HepG2 (cell line): Measurements from ENCODE around the gene IL2RG. TPM values are rescaled to one million over a fixed set of nuclear protein-coding genes. Genes with fewer than 3 reads are reported as not detected.

ENCODE experiments used
- AHR ChIP-seq: IDR thresholded peaks from 2 replicates; pipeline ENCODE4 v1.6.1; 2018; ENCODE audit warnings: missing genetic modification reagents, missing compliant biosample characterization
- ARNT2 ChIP-seq: sonication (generic); formaldehyde crosslinking; IDR thresholded peaks from 2 replicates; pipeline ENCODE4 v1.8.0; 2022; ENCODE audit warnings: mild to moderate bottlenecking, low read depth, missing genetic modification reagents, moderate library complexity
- HOXD1 ChIP-seq: sonication (generic); formaldehyde crosslinking; IDR thresholded peaks from 2 replicates; pipeline ENCODE4 v1.5.0; 2020; ENCODE audit warnings: missing genetic modification reagents
- KDM3A ChIP-seq: IDR thresholded peaks from 2 replicates; pipeline ENCODE4 v1.6.1; 2018; ENCODE audit warnings: low read depth, missing compliant biosample characterization
- KDM6A ChIP-seq: IDR thresholded peaks from 2 replicates; pipeline ENCODE4 v1.6.1; 2016; ENCODE audit warnings: low read depth
- MATR3 ChIP-seq: sonication (generic); formaldehyde crosslinking; IDR thresholded peaks from 2 replicates; pipeline ENCODE4 v1.4.0; 2020; ENCODE audit warnings: missing genetic modification reagents
- MEIS2 ChIP-seq: sonication (generic); formaldehyde crosslinking; IDR thresholded peaks from 2 replicates; pipeline ENCODE4 v1.9.0; 2021; ENCODE audit warnings: mild to moderate bottlenecking, missing genetic modification reagents
- MZF1 ChIP-seq: sonication (generic); formaldehyde crosslinking; IDR thresholded peaks from 2 replicates; pipeline ENCODE4 v1.8.1; 2023; ENCODE audit warnings: mild to moderate bottlenecking, missing genetic modification reagents, borderline replicate concordance
- NCOA5 ChIP-seq: sonication (generic); formaldehyde crosslinking; IDR thresholded peaks from 2 replicates; pipeline ENCODE4 v1.4.0; 2020; ENCODE audit warnings: missing genetic modification reagents
- NFE2L2 ChIP-seq: fragments of 150-350 bp; IDR thresholded peaks from 2 replicates; pipeline ENCODE4 v1.6.1; 2014; ENCODE audit warnings: low read length
- NFKBIZ ChIP-seq: IDR thresholded peaks from 2 replicates; pipeline ENCODE4 v1.6.1; 2018; ENCODE audit warnings: missing genetic modification reagents, missing compliant biosample characterization
- NR2F2 ChIP-seq: IDR thresholded peaks from 2 replicates; pipeline ENCODE4 v1.6.1; 2012; ENCODE audit warnings: low read depth, inconsistent platforms, borderline replicate concordance
- NRL ChIP-seq: sonication (generic); formaldehyde crosslinking; IDR thresholded peaks from 2 replicates; pipeline ENCODE4 v1.5.0; 2020; ENCODE audit warnings: missing genetic modification reagents, mild to moderate bottlenecking, moderate library complexity, borderline replicate concordance
- PLRG1 ChIP-seq: fragments of 450-650 bp; conservative IDR thresholded peaks from 2 replicates; pipeline ENCODE4 v1.6.1; 2016
- SIN3A ChIP-seq: IDR thresholded peaks from 2 replicates; pipeline ENCODE4 v1.6.1; 2011; ENCODE audit warnings: low read depth, mild to moderate bottlenecking, control low read depth, low read length, borderline replicate concordance
- SMARCE1 ChIP-seq: fragments of 450-650 bp; IDR thresholded peaks from 2 replicates; pipeline ENCODE4 v1.6.1; 2017; ENCODE audit warnings: borderline replicate concordance
- XRCC5 ChIP-seq: fragments of 200-400 bp; formaldehyde crosslinking; optimal IDR thresholded peaks from 2 replicates; pipeline ENCODE3; 2017; ENCODE audit warnings: mild to moderate bottlenecking, low read length
- ZBTB7A ChIP-seq: sonication (generic); formaldehyde crosslinking; IDR thresholded peaks from 2 replicates; pipeline ENCODE4 v1.8.0; 2022; ENCODE audit warnings: mild to moderate bottlenecking, missing genetic modification reagents
- ZBTB8A ChIP-seq: sonication (generic); formaldehyde crosslinking; IDR thresholded peaks from 2 replicates; pipeline ENCODE4 v1.4.0; 2020; ENCODE audit warnings: mild to moderate bottlenecking, low read depth, missing genetic modification reagents, borderline replicate concordance
- ZNF138 ChIP-seq: sonication (generic); formaldehyde crosslinking; IDR thresholded peaks from 2 replicates; pipeline ENCODE4 v1.5.0; 2020; ENCODE audit warnings: mild to moderate bottlenecking, low read depth, missing genetic modification reagents
- ZNF235 ChIP-seq: sonication (generic); formaldehyde crosslinking; IDR thresholded peaks from 2 replicates; pipeline ENCODE4 v1.8.1; 2023; ENCODE audit warnings: mild to moderate bottlenecking, missing genetic modification reagents, borderline replicate concordance
- ZNF251 ChIP-seq: sonication (generic); formaldehyde crosslinking; IDR thresholded peaks from 2 replicates; pipeline ENCODE4 v1.9.0; 2021; ENCODE audit warnings: mild to moderate bottlenecking, missing genetic modification reagents
- ZNF331 ChIP-seq: sonication (generic); formaldehyde crosslinking; IDR thresholded peaks from 2 replicates; pipeline ENCODE4 v1.4.0; 2020; ENCODE audit warnings: missing genetic modification reagents
- ZNF484 ChIP-seq: sonication (generic); formaldehyde crosslinking; IDR thresholded peaks from 2 replicates; pipeline ENCODE4 v1.5.1; 2020; ENCODE audit warnings: mild to moderate bottlenecking, low read depth, missing genetic modification reagents, borderline replicate concordance
- ZNF567 ChIP-seq: sonication (generic); formaldehyde crosslinking; IDR thresholded peaks from 2 replicates; pipeline ENCODE4 v1.8.1; 2023; ENCODE audit warnings: mild to moderate bottlenecking, missing genetic modification reagents, borderline replicate concordance
- ZSCAN9 ChIP-seq: IDR thresholded peaks from 2 replicates; pipeline ENCODE4 v1.6.1; 2016; ENCODE audit warnings: borderline replicate concordance
- polyA plus RNA-seq, 8 experiments: library from polyadenylated mRNA; depleted of rRNA in 3 of 8; stranded (reverse) in 7 of 8; unstranded in 1 of 8; fragments of >200 nt; fragmentation: Illumina TruSeq in 4 of 8; extraction: Trizol in 4 of 8; gene quantifications; 2 replicates each; pipeline versions ENCODE4 v1.2.1 to v1.2.3, GENCODE V29; 2011 to 2016; ENCODE audit warnings: low read depth in 4 of 8, missing spikeins in 1 of 8, mixed read lengths in 1 of 8; ENCODE audit not compliant: insufficient read depth in 1 of 8
- total RNA-seq, 5 experiments: library from RNA; depleted of rRNA; stranded (reverse); fragments of >200 nt; fragmentation: Illumina TruSeq; extraction: Trizol; gene quantifications; 2 replicates each; pipeline ENCODE4 v1.2.3, GENCODE V29; 2016; ENCODE audit warnings: low read depth in 1 of 5
- TF ChIP-seq, protein P1 (sequence below): sonication (generic); formaldehyde crosslinking; IDR thresholded peaks from 2 replicates; pipeline ENCODE4 v1.4.0; 2020; ENCODE audit warnings: missing genetic modification reagents, borderline replicate concordance
- TF ChIP-seq, protein P2 (sequence below): sonication (generic); formaldehyde crosslinking; IDR thresholded peaks from 2 replicates; pipeline ENCODE4 v1.9.0; 2021; ENCODE audit warnings: missing genetic modification reagents, mild to moderate bottlenecking, borderline replicate concordance

IL2RG gene
- total and polyA plus RNA-seq, 2 of the 13 experiments (the other 11 are each of a cell fraction or from before 2014, with no cell fraction given), result 0.98 TPM; not detected in 1

DNA sequence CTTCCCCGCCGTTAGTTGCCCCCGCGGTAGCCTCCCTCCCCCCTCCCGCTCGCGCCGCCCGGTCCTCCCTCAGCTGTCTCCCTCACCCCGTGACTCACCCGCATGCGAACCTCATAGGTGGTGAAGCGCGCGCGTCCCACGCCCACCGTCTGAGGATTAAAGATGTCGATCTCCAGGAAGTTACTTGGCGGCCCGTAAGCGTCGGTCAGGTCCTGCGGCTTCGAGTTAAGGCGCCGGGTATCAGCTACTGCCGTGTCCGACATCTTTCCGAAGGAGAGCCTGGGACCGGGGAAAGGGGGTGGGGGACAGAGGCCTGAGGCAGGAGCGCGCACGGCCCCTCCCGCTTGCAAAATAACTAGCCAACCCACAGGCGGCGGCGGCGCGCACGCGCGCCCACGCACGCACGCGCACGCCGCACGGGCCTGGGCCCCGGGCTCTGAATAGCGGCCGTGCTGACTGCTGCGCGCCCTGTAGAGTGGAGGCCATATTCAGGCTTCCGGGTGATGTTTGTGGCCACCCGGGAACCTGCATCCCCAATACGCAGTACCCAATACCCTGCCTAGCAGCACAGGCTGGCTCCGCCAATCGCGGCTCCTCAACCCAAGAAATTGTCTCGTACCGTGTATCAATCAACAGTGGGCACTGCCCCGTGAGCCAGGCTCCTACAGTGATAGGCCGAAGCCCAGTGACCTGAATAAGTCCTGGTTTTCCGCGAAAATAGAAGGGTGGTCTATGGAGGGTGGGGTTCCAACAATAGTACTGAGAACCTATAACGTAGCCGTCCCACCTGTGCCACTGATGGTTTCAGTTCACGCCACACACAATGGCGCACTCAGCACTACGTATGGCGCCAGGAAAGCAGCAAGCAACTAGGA is 43.1 kb downstream of the IL2RG start, which contains the start of gene SNX12 (continued):
- TF ChIP-seq ZNF138 (CRISPR knock-in tag) (no peak), AHR (CRISPR knock-in tag) (no peak), ZNF235 (CRISPR knock-in tag) (no peak), ZNF331 (no peak), MATR3 (no peak), ARNT2 (CRISPR knock-in tag) (no peak; the same call in 1 of the 2 replicates), NFKBIZ (no peak), ZBTB7A (CRISPR knock-in tag) (no peak), HOXD1 (CRISPR knock-in tag) (no peak), MZF1 (CRISPR knock-in tag) (no peak), ZSCAN9 (no peak; the same call in 1 of the 2 replicates), PLRG1 (no peak), ZBTB8A (CRISPR knock-in tag) (no peak), NCOA5 (no peak), NFE2L2 (no peak), ZNF567 (CRISPR knock-in tag) (no peak), MEIS2 (no peak), XRCC5 (peak; percentile 88), SIN3A (peak; percentile 43; the same call in 1 of the 2 replicates), ZNF484 (no peak), ZNF251 (no peak), NRL (no peak), KDM6A (CRISPR knock-in tag) (no peak), KDM3A (CRISPR knock-in tag) (no peak), SMARCE1 (no peak), NR2F2 (no peak)
- TF ChIP-seq, protein P1, sequence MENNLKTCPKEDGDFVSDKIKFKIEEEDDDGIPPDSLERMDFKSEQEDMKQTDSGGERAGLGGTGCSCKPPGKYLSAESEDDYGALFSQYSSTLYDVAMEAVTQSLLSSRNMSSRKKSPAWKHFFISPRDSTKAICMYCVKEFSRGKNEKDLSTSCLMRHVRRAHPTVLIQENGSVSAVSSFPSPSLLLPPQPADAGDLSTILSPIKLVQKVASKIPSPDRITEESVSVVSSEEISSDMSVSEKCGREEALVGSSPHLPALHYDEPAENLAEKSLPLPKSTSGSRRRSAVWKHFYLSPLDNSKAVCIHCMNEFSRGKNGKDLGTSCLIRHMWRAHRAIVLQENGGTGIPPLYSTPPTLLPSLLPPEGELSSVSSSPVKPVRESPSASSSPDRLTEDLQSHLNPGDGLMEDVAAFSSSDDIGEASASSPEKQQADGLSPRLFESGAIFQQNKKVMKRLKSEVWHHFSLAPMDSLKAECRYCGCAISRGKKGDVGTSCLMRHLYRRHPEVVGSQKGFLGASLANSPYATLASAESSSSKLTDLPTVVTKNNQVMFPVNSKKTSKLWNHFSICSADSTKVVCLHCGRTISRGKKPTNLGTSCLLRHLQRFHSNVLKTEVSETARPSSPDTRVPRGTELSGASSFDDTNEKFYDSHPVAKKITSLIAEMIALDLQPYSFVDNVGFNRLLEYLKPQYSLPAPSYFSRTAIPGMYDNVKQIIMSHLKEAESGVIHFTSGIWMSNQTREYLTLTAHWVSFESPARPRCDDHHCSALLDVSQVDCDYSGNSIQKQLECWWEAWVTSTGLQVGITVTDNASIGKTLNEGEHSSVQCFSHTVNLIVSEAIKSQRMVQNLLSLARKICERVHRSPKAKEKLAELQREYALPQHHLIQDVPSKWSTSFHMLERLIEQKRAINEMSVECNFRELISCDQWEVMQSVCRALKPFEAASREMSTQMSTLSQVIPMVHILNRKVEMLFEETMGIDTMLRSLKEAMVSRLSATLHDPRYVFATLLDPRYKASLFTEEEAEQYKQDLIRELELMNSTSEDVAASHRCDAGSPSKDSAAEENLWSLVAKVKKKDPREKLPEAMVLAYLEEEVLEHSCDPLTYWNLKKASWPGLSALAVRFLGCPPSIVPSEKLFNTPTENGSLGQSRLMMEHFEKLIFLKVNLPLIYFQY, result no peak
- TF ChIP-seq, protein P2, sequence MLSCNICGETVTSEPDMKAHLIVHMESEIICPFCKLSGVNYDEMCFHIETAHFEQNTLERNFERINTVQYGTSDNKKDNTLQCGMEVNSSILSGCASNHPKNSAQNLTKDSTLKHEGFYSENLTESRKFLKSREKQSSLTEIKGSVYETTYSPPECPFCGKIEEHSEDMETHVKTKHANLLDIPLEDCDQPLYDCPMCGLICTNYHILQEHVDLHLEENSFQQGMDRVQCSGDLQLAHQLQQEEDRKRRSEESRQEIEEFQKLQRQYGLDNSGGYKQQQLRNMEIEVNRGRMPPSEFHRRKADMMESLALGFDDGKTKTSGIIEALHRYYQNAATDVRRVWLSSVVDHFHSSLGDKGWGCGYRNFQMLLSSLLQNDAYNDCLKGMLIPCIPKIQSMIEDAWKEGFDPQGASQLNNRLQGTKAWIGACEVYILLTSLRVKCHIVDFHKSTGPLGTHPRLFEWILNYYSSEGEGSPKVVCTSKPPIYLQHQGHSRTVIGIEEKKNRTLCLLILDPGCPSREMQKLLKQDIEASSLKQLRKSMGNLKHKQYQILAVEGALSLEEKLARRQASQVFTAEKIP (CRISPR knock-in tag), result no peak
